ENCODE measurements around the gene MED27. TPM values are rescaled to one million over a fixed set of nuclear protein-coding genes. Genes with fewer than 3 reads are reported as not detected.
A peak's percentile ranks its signal among the peaks of the same experiment; 100 is the strongest.

The MED27 gene
- total RNA-seq, 1 donor from 2014 or later: 10.5 TPM

GRCh38 chr9:131835151-131835910, 244.3 kb downstream of the MED27 start:
- FAIRE-seq: no peak
- Histone ChIP-seq H3K4me3 (ENCODE audit: low read depth, low read length) (no peak overlapping the region), H3K27me3 (ENCODE audit: control insufficient read depth, insufficient read depth, low read length) (peaks cover 7% of the 10 kb centered on the region), H3K36me3 (ENCODE audit: control insufficient read depth, insufficient read depth, low read length) (no peaks in the 10 kb centered on the region)
- TF ChIP-seq, protein P1, sequence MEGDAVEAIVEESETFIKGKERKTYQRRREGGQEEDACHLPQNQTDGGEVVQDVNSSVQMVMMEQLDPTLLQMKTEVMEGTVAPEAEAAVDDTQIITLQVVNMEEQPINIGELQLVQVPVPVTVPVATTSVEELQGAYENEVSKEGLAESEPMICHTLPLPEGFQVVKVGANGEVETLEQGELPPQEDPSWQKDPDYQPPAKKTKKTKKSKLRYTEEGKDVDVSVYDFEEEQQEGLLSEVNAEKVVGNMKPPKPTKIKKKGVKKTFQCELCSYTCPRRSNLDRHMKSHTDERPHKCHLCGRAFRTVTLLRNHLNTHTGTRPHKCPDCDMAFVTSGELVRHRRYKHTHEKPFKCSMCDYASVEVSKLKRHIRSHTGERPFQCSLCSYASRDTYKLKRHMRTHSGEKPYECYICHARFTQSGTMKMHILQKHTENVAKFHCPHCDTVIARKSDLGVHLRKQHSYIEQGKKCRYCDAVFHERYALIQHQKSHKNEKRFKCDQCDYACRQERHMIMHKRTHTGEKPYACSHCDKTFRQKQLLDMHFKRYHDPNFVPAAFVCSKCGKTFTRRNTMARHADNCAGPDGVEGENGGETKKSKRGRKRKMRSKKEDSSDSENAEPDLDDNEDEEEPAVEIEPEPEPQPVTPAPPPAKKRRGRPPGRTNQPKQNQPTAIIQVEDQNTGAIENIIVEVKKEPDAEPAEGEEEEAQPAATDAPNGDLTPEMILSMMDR (IDR thresholded peaks at IDR 0.05; ENCODE audit: insufficient read depth, low read length, severe bottlenecking): no peak
- DNase-seq (ENCODE audit: low read depth): no peak

GRCh38 chr9:131834721-131835120, 244.9 kb downstream of the MED27 start:
- Histone ChIP-seq H3K4me3 (ENCODE audit: low read depth, low read length) (no peak overlapping the region), H3K27me3 (ENCODE audit: control insufficient read depth, insufficient read depth, low read length) (peaks cover 7% of the 10 kb centered on the region), H3K36me3 (ENCODE audit: control insufficient read depth, insufficient read depth, low read length) (no peaks in the 10 kb centered on the region)
- no peak for FAIRE-seq
- no peak for DNase-seq (ENCODE audit: low read depth)
- TF ChIP-seq, protein P1 (IDR thresholded peaks at IDR 0.05; ENCODE audit: insufficient read depth, low read length, severe bottlenecking): no peak

- FAIRE-seq: peak; percentile 52
- Histone ChIP-seq H3K4me3 (ENCODE audit: low read depth, low read length) (no peak overlapping the region), H3K36me3 (ENCODE audit: control insufficient read depth, insufficient read depth, low read length) (no peaks in the 10 kb centered on the region), H3K27me3 (ENCODE audit: control insufficient read depth, insufficient read depth, low read length) (peaks cover 5% of the 10 kb centered on the region)
- peak; percentile 21 for DNase-seq (ENCODE audit: low read depth)
- TF ChIP-seq, protein P1 (IDR thresholded peaks at IDR 0.05; ENCODE audit: insufficient read depth, low read length, severe bottlenecking): no peak
These were observed 245.8 kb downstream of the MED27 start for GRCh38 chr9:131833906-131834305.

- Histone ChIP-seq H3K27me3 (ENCODE audit: control insufficient read depth, insufficient read depth, low read length) (peaks cover 3% of the 10 kb centered on the region), H3K4me3 (ENCODE audit: low read depth, low read length) (no peak overlapping the region), H3K36me3 (ENCODE audit: control insufficient read depth, insufficient read depth, low read length) (no peaks in the 10 kb centered on the region)
- DNase-seq (ENCODE audit: low read depth) (no peak), FAIRE-seq (no peak)
- TF ChIP-seq, protein P1 (IDR thresholded peaks at IDR 0.05; ENCODE audit: insufficient read depth, low read length, severe bottlenecking): no peak
These were observed 246.6 kb downstream of the MED27 start for GRCh38 chr9:131833083-131833482.

GRCh38 chr9:131831380-131832165, 248.1 kb downstream of the MED27 start:
- DNase-seq (ENCODE audit: low read depth) (no peak), FAIRE-seq (no peak)
- Histone ChIP-seq H3K27me3 (ENCODE audit: control insufficient read depth, insufficient read depth, low read length) (no peaks in the 10 kb centered on the region), H3K4me3 (ENCODE audit: low read depth, low read length) (no peak overlapping the region), H3K36me3 (ENCODE audit: control insufficient read depth, insufficient read depth, low read length) (no peaks in the 10 kb centered on the region)
- TF ChIP-seq, protein P1 (IDR thresholded peaks at IDR 0.05; ENCODE audit: insufficient read depth, low read length, severe bottlenecking): no peak
